Hepatocyte (in vitro differentiated cells): Measurements from ENCODE around the gene CTNNA3.

Source experiments
- EZH2 ChIP-seq: fragments of 200-600 bp; sonication (generic); IDR thresholded peaks from 2 replicates; pipeline ENCODE4 v1.6.1; 2016; ENCODE audit warnings: antibody characterized with exemption, mild to moderate bottlenecking, borderline replicate concordance
- TF ChIP-seq, protein P1 (sequence below): fragments of 200-600 bp; sonication (generic); IDR thresholded peaks from 2 replicates; pipeline ENCODE4 v1.5.1; 2016; ENCODE audit warnings: antibody characterized with exemption, mild to moderate bottlenecking; ENCODE audit not compliant: poor library complexity

DNA sequence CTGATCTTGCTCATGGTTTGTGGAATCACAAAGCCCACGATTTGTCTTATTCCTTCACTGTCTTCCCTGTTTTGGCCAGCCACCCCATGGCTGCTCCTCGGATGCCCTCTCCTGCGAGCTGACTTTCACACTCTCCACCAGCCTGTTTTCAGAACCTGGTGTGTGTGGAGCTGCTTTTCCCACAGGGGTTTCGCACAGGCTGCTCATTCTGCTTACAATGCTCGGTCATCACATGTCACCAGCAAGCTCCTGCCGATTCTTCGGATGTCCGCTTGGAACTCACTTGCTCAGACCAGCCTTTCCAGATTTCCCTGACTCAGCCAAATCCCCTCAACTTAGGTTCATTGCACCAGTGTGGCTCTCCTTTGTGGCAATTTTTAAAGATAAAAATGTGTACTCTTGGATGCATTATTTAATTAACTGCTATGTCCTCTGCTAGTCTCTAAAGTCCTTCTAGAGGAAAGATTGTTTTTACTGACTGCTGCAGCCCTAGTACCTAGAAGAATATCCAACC, 1788.7 kb downstream of the CTNNA3 start:
- TF ChIP-seq, protein P1, sequence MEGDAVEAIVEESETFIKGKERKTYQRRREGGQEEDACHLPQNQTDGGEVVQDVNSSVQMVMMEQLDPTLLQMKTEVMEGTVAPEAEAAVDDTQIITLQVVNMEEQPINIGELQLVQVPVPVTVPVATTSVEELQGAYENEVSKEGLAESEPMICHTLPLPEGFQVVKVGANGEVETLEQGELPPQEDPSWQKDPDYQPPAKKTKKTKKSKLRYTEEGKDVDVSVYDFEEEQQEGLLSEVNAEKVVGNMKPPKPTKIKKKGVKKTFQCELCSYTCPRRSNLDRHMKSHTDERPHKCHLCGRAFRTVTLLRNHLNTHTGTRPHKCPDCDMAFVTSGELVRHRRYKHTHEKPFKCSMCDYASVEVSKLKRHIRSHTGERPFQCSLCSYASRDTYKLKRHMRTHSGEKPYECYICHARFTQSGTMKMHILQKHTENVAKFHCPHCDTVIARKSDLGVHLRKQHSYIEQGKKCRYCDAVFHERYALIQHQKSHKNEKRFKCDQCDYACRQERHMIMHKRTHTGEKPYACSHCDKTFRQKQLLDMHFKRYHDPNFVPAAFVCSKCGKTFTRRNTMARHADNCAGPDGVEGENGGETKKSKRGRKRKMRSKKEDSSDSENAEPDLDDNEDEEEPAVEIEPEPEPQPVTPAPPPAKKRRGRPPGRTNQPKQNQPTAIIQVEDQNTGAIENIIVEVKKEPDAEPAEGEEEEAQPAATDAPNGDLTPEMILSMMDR: no peak
- TF ChIP-seq EZH2: no peak
